Hepatocyte (in vitro differentiated cells): ENCODE data around the gene KRTAP10-5.

Source experiments
- CTCF ChIP-seq: fragments of 200-600 bp; sonication (generic); IDR thresholded peaks from 2 replicates; pipeline ENCODE4 v1.5.1; 2016; ENCODE audit warnings: antibody characterized with exemption, mild to moderate bottlenecking; ENCODE audit not compliant: poor library complexity
- EZH2 ChIP-seq: fragments of 200-600 bp; sonication (generic); IDR thresholded peaks from 2 replicates; pipeline ENCODE4 v1.6.1; 2016; ENCODE audit warnings: antibody characterized with exemption, mild to moderate bottlenecking, borderline replicate concordance

- TF ChIP-seq CTCF (no peak), EZH2 (no peak)
Observed at GRCh38 chr21:44567481-44568171, 12.8 kb downstream of the KRTAP10-5 start.
